ENCODE data around the gene TMEM273. TPM values are rescaled to one million over a fixed set of nuclear protein-coding genes. Genes with fewer than 3 reads are reported as not detected.

TMEM273 gene
- total RNA-seq (2022) (not detected in 2 replicates), Bru-seq, nascent RNA (not detected), BruChase-seq, experiment 1, labeled RNA remaining after a 6-hour chase (not detected), BruChase-seq, experiment 2, labeled RNA remaining after a 2-hour chase (not detected)
- long read RNA-seq = 0 reads

- H3K4me3 Mint-ChIP-seq (ENCODE audit: unreplicated experiment) = no peak within 1 kb of the TSS
- H3K27me3 Mint-ChIP-seq (ENCODE audit: insufficient read depth, unreplicated experiment) = peaks cover 18% of the 10 kb centered on the region
- POLR2A ChIA-PET = no interaction called here
- H3K27ac Mint-ChIP-seq (ENCODE audit: low read depth, unreplicated experiment) = no peak within 1 kb of the TSS
- DNase-seq (ENCODE audit: unreplicated experiment) = no peak
- no TSS peak for BruUV-seq (replicated peaks)
- no peaks in the 10 kb centered on the region for H3K36me3 Mint-ChIP-seq (ENCODE audit: insufficient read depth, unreplicated experiment)
- H3K4me1 Mint-ChIP-seq (ENCODE audit: insufficient read depth, unreplicated experiment) = no peaks in the 10 kb centered on the region
- intact Hi-C loops (cut with micrococcal nuclease) = no loop called here
- H3K9me3 Mint-ChIP-seq (ENCODE audit: unreplicated experiment) = no peaks in the 10 kb centered on the region
- CTCF ChIA-PET = interaction anchor here (0.7 to 1.1 kb wide), 2 partner anchors 26 to 207 kb away, joined by 3 read pairs; no protein-coding TSS in a partner anchor
- no peak for TF ChIP-seq CTCF (IDR thresholded peaks at IDR 0.05; ENCODE audit: unreplicated experiment)
Observed at GRCh38 chr10:49187950-49188761, at the start of gene TMEM273. Gene TMEM273 (minus strand): TSS chr10:49188391. CDS start chr10:49188336, 55 bp downstream.

- no peak overlapping the region for H3K27ac Mint-ChIP-seq (ENCODE audit: low read depth, unreplicated experiment)
- no peak for TF ChIP-seq CTCF (IDR thresholded peaks at IDR 0.05; ENCODE audit: unreplicated experiment)
- no peaks in the 10 kb centered on the region for H3K4me1 Mint-ChIP-seq (ENCODE audit: insufficient read depth, unreplicated experiment)
- peaks cover 59% of the 10 kb centered on the region for H3K27me3 Mint-ChIP-seq (ENCODE audit: insufficient read depth, unreplicated experiment)
- H3K36me3 Mint-ChIP-seq (ENCODE audit: insufficient read depth, unreplicated experiment) = no peaks in the 10 kb centered on the region
- no peak overlapping the region for H3K4me3 Mint-ChIP-seq (ENCODE audit: unreplicated experiment)
- H3K9me3 Mint-ChIP-seq (ENCODE audit: unreplicated experiment) = no peaks in the 10 kb centered on the region
- DNase-seq (ENCODE audit: unreplicated experiment) = no peak
- POLR2A ChIA-PET = no interaction called here
- no TSS peak for BruUV-seq (replicated peaks)
- CTCF ChIA-PET = no interaction called here
- intact Hi-C loops (cut with micrococcal nuclease) = no loop called here
Observed at GRCh38 chr10:49237985-49238384, 49.8 kb upstream of the TMEM273 start.

GRCh38 chr10:49235392-49235791 is 47.2 kb upstream of the TMEM273 start:
- peaks cover 78% of the 10 kb centered on the region for H3K27me3 Mint-ChIP-seq (ENCODE audit: insufficient read depth, unreplicated experiment)
- TF ChIP-seq CTCF (IDR thresholded peaks at IDR 0.05; ENCODE audit: unreplicated experiment) = no peak
- intact Hi-C loops (cut with micrococcal nuclease) = no loop called here

GRCh38 chr10:49231086-49231820 is 43.1 kb upstream of the TMEM273 start:
- intact Hi-C loops (cut with micrococcal nuclease) = no loop called here
- CTCF ChIA-PET = interaction anchor here (0.6 kb wide), 1 partner anchor 284 kb away, joined by 3 read pairs; no protein-coding TSS in a partner anchor
- H3K9me3 Mint-ChIP-seq (ENCODE audit: unreplicated experiment) = peaks cover 4% of the 10 kb centered on the region
- POLR2A ChIA-PET = no interaction called here
- H3K27me3 Mint-ChIP-seq (ENCODE audit: insufficient read depth, unreplicated experiment) = peaks cover 79% of the 10 kb centered on the region
- no peaks in the 10 kb centered on the region for H3K4me1 Mint-ChIP-seq (ENCODE audit: insufficient read depth, unreplicated experiment)
- no peak overlapping the region for H3K4me3 Mint-ChIP-seq (ENCODE audit: unreplicated experiment)
- H3K27ac Mint-ChIP-seq (ENCODE audit: low read depth, unreplicated experiment) = no peak overlapping the region
- no peak for TF ChIP-seq CTCF (IDR thresholded peaks at IDR 0.05; ENCODE audit: unreplicated experiment)
- no TSS peak for BruUV-seq (replicated peaks)
- DNase-seq (ENCODE audit: unreplicated experiment) = no peak
- H3K36me3 Mint-ChIP-seq (ENCODE audit: insufficient read depth, unreplicated experiment) = no peaks in the 10 kb centered on the region

More at GRCh38 chr10:49235392-49235791, 47.2 kb upstream of the TMEM273 start:
- Mint-ChIP-seq H3K27ac (ENCODE audit: low read depth, unreplicated experiment) (no peak overlapping the region), H3K4me1 (ENCODE audit: insufficient read depth, unreplicated experiment) (no peaks in the 10 kb centered on the region), H3K4me3 (ENCODE audit: unreplicated experiment) (no peak overlapping the region), H3K9me3 (ENCODE audit: unreplicated experiment) (no peaks in the 10 kb centered on the region), H3K36me3 (ENCODE audit: insufficient read depth, unreplicated experiment) (no peaks in the 10 kb centered on the region)
- no peak for DNase-seq (ENCODE audit: unreplicated experiment)
- BruUV-seq (replicated peaks) = no TSS peak
- ChIA-PET POLR2A (no interaction called here), CTCF (no interaction called here)

Measured in MCF 10A (cell line).